Activated CD8-positive, alpha-beta T cell treated with anti-CD3 and anti-CD28 coated beads, Interleukin-2, amount 10 ng/mL, durations not matched to agents 7 days and 5 days (primary cell): ENCODE results near the gene MCCC1. TPM values are rescaled to one million over a fixed set of nuclear protein-coding genes. Genes with fewer than 3 reads are reported as not detected.
A peak's percentile ranks its signal among the peaks of the same experiment; 100 is the strongest.
"Not testable (repeated sequence)": the region's sequence is repeated elsewhere in the genome, so short reads cannot be mapped to it uniquely, and the experiment has no call there.

Source experiments
- ATAC-seq: fragments of 150-1000 bp; cut with Tn5 transposase; one replicate; pipeline ENCODE4 v1.10.0; 2021; ENCODE audit warnings: moderate library complexity
- CTCF ChIA-PET: fragments of 350-600 bp; sonication (Branson Sonifier 250); formaldehyde crosslinking; loops from one replicate; lab custom pipeline; 2021; ENCODE audit warnings: antibody characterized with exemption; lab: Charles Lee
- POLR2A ChIA-PET: fragments of 350-600 bp; sonication (Branson Sonifier 250); formaldehyde crosslinking; loops from one replicate; lab custom pipeline; 2021; ENCODE audit warnings: antibody characterized with exemption; lab: Charles Lee
- DNase-seq: peaks from one replicate; pipeline ENCODE4 v3.0.0-alpha.2; 2020
- H3K27ac Mint-ChIP-seq: one replicate; pipeline ENCODE4 v1.8.0; 2021; ENCODE audit warnings: mild to moderate bottlenecking, mixed read lengths
- H3K27me3 Mint-ChIP-seq: one replicate; pipeline ENCODE4 v1.8.0; 2021; ENCODE audit warnings: low read depth, mixed read lengths
- H3K36me3 Mint-ChIP-seq: one replicate; pipeline ENCODE4 v1.8.0; 2021; ENCODE audit warnings: low read depth, mixed read lengths
- H3K4me1 Mint-ChIP-seq: one replicate; pipeline ENCODE4 v1.8.0; 2021; ENCODE audit warnings: low read depth, mixed read lengths
- H3K4me3 Mint-ChIP-seq: one replicate; pipeline ENCODE4 v1.8.0; 2021; ENCODE audit warnings: mild to moderate bottlenecking, mixed read lengths
- H3K9me3 Mint-ChIP-seq: one replicate; pipeline ENCODE4 v1.8.0; 2022; ENCODE audit warnings: mixed read lengths; ENCODE audit not compliant: insufficient read depth
- total RNA-seq, 2 experiments: library from RNA; stranded (reverse); gene quantifications; one replicate each; pipeline ENCODE4 v1.2.3, GENCODE V29; 2021

MCCC1 gene
- total RNA-seq, 2 experiments from 2014 or later = 30.1 to 32.7 TPM

DNA sequence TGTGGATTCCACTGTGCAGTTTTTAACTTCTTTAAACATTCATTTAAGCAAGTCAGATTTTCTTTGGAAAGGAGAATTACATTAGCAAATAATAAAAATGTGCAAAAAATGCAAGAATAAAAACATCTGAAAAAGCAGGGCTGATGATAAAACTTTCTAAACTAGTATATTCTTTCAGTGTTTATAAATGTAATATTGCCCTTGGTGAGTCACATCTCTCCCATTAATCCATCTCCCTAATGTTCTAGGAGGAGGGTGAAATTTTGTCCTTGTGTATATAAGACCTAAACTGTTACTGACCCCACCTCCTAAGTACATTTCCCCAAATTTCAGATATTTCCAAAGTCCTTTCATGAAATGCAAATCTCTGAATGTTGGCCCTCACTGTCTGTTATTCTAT is 90.5 kb downstream of the MCCC1 start:
- Mint-ChIP-seq H3K4me3 (no peak overlapping the region), H3K36me3 (peaks cover 2% of the 10 kb centered on the region), H3K27me3 (no peaks in the 10 kb centered on the region), H3K9me3 (no peaks in the 10 kb centered on the region), H3K4me1 (no peaks in the 10 kb centered on the region), H3K27ac (no peak overlapping the region)
- DNase-seq = no peak
- POLR2A ChIA-PET = no interaction called here
- ATAC-seq = no peak
- CTCF ChIA-PET = no interaction called here

DNA sequence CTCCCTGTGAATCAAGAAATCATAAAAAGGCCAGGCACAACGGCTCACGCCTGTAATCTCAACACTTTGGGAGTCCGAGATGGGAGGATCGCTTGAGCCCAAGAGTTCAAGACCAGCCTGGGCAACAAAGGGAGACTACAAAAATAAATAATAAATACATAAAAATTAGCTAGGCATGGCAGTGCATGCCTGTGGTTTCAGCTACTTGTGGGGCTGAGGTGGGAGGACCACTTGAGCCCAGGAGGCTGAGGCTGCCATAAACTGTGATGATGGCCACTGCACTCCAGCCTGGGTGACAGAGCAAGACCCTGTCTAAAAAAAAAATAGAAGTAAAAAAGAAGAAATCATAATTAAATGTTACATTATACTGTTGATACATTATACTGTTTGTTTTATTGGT is 91.0 kb downstream of the MCCC1 start:
- CTCF ChIA-PET = no interaction called here
- no peak overlapping the region for H3K27ac Mint-ChIP-seq
- POLR2A ChIA-PET = no interaction called here
- H3K4me1 Mint-ChIP-seq = no peaks in the 10 kb centered on the region
- H3K27me3 Mint-ChIP-seq = no peaks in the 10 kb centered on the region
- no peak overlapping the region for H3K4me3 Mint-ChIP-seq
- ATAC-seq (no peak), DNase-seq (no peak)
- no peaks in the 10 kb centered on the region for H3K9me3 Mint-ChIP-seq
- peaks cover 2% of the 10 kb centered on the region for H3K36me3 Mint-ChIP-seq

DNA sequence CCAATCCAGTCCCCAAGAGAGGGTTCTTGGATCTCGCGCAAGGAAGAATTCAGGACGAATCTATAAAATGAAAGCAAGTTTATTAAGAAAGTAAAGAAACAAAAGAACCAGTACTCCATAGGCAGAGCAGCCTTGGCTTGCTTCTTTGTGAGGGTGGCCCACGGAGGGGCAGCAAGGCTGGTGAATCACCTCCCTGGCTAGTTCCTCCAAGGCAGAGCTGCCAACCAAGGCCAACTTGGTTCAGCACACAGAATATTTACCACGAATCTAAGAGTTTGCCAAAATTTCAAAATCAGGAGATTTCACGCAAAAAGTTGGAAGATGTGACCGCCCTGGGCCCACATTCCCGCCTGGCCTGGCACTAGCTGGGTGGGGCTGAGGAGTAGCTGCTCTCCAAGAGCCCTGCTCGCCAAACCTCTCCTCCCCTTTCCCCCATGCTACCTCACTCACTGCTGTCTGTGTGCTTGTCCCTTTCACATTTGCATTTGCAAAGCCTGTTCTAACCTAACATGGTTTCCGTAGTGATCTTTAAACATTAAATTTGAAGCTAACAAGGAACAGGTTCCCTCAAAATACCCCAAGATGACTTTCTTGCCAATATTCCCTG is 92.8 kb downstream of the MCCC1 start:
- Mint-ChIP-seq H3K4me3 (no peak overlapping the region), H3K4me1 (no peaks in the 10 kb centered on the region), H3K9me3 (no peaks in the 10 kb centered on the region), H3K27ac (no peak overlapping the region), H3K36me3 (peaks cover 2% of the 10 kb centered on the region), H3K27me3 (no peaks in the 10 kb centered on the region)
- POLR2A ChIA-PET = no interaction called here
- DNase-seq = no peak
- CTCF ChIA-PET = interaction anchor here (1.2 kb wide), 1 partner anchor 97 kb away, joined by 3 read pairs; no protein-coding TSS in a partner anchor
- no peak for ATAC-seq

GRCh38 chr3:182999767-183000166 is 99.5 kb downstream of the MCCC1 start:
- Mint-ChIP-seq H3K27ac (no peak overlapping the region), H3K9me3 (no peaks in the 10 kb centered on the region), H3K27me3 (peaks cover 11% of the 10 kb centered on the region), H3K4me3 (no peak overlapping the region), H3K36me3 (no peaks in the 10 kb centered on the region), H3K4me1 (no peaks in the 10 kb centered on the region)
- no peak for ATAC-seq
- DNase-seq = no peak
- ChIA-PET CTCF (no interaction called here), POLR2A (no interaction called here)

DNA sequence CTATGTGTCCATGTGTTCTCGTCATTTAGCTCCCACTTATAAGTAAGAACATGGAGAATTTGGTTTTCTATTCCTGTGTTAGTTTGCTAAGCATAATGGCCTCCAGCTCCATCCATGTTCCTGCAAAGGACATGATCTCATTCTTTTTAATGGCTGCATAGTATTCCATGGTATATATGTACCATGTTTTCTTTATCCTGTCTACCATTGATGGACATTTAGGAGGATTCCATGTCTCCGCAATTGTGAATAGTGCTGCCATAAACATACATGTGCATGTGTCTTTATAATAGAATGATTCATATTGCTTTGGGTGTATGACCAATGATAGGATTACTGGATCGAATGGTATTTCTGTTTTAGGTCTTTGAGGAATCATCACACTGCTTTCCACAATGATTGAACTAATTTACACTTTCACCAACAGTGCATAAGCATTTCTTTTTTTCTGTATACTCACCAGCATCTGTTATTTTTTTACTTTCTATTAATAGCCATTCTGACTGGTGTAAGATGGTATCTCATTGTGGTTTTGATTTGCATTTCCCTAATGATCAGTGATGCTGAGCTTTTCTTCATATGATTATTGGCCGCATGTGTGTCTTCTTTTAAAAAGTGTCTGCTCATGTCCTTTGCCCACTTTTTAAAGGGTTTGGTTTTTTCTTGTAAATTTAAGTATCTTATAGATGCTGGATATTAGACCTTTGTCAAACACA is 105.7 kb downstream of the MCCC1 start:
- H3K27ac Mint-ChIP-seq, H3K4me1 Mint-ChIP-seq, POLR2A ChIA-PET, H3K4me3 Mint-ChIP-seq, H3K9me3 Mint-ChIP-seq, ATAC-seq, H3K36me3 Mint-ChIP-seq, DNase-seq: not testable (repeated sequence)
- H3K27me3 Mint-ChIP-seq = peaks cover 16% of the 10 kb centered on the region
- CTCF ChIA-PET = interaction anchor here (0.8 kb wide), 1 partner anchor 214 kb away, joined by 3 read pairs; no protein-coding TSS in a partner anchor

DNA sequence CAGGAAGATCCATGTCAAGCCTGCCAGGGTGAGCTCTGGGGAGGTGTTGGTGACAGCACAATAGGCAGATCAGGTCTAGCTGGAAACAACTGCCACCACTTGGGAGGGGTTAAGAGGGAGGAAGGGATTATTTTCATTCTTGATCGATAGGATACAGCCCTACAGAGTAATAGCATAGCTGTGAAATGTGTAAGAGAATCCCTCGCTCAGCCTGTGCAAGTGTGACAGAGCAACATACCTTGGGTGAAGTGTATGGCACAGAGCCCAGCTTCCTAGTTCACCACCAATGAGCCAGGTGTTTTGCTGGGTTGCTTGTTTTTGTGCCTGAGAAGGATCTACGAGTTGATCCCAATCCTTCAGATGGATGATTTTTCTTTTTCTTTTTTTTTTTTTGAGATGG is 109.7 kb downstream of the MCCC1 start:
- ATAC-seq (no peak), DNase-seq (no peak)
- peaks cover 7% of the 10 kb centered on the region for H3K27me3 Mint-ChIP-seq
- H3K4me1 Mint-ChIP-seq = peaks cover 8% of the 10 kb centered on the region
- H3K9me3 Mint-ChIP-seq = no peaks in the 10 kb centered on the region
- no peaks in the 10 kb centered on the region for H3K36me3 Mint-ChIP-seq
- CTCF ChIA-PET = interaction anchor here (1.1 kb wide), 1 partner anchor 279 kb away, joined by 3 read pairs; no protein-coding TSS in a partner anchor
- no peak overlapping the region for H3K27ac Mint-ChIP-seq
- POLR2A ChIA-PET = no interaction called here
- H3K4me3 Mint-ChIP-seq = no peak overlapping the region

DNA sequence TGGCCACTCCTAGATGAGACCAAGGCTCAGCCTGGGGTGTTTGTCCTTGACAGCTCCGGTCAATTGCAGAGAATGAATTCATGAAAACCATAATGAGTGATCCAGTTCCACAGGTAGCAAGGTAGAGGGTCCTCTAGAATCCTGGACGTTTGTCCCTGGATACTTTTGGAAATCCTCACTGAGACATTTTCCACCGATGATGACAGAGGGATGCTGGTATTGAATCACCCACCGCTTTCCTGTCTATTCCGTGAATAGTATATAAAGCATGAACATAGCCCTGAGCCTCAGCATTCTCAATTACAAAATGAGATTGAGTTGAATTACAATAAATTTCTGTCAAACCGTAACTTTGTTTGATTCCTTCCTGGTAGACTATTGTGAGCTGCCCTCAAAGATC is 113.3 kb downstream of the MCCC1 start:
- ChIA-PET CTCF (no interaction called here), POLR2A (no interaction called here)
- no peaks in the 10 kb centered on the region for H3K9me3 Mint-ChIP-seq
- no peaks in the 10 kb centered on the region for H3K36me3 Mint-ChIP-seq
- peaks cover 14% of the 10 kb centered on the region for H3K4me1 Mint-ChIP-seq
- H3K27ac Mint-ChIP-seq = no peak overlapping the region
- ATAC-seq (no peak), DNase-seq (no peak)
- no peak overlapping the region for H3K4me3 Mint-ChIP-seq
- no peaks in the 10 kb centered on the region for H3K27me3 Mint-ChIP-seq

GRCh38 chr3:182983876-182984275 is 115.4 kb downstream of the MCCC1 start:
- ATAC-seq (no peak), DNase-seq (no peak)
- H3K27ac Mint-ChIP-seq = no peak overlapping the region
- no peak overlapping the region for H3K4me3 Mint-ChIP-seq
- ChIA-PET POLR2A (no interaction called here), CTCF (no interaction called here)
- no peaks in the 10 kb centered on the region for H3K27me3 Mint-ChIP-seq
- H3K9me3 Mint-ChIP-seq = no peaks in the 10 kb centered on the region
- no peaks in the 10 kb centered on the region for H3K36me3 Mint-ChIP-seq
- H3K4me1 Mint-ChIP-seq = peaks cover 22% of the 10 kb centered on the region

GRCh38 chr3:182981038-182981380 is 118.3 kb downstream of the MCCC1 start:
- Mint-ChIP-seq H3K27me3 (no peaks in the 10 kb centered on the region), H3K27ac (peak overlapping the region; percentile 84), H3K9me3 (no peaks in the 10 kb centered on the region), H3K36me3 (no peaks in the 10 kb centered on the region), H3K4me1 (peaks cover 42% of the 10 kb centered on the region), H3K4me3 (peak overlapping the region; percentile 75)
- ATAC-seq (no peak), DNase-seq (no peak)
- ChIA-PET POLR2A (interaction anchor here (0.6 to 1.1 kb wide), 4 partner anchors 11 to 327 kb away, joined by 3 to 4 read pairs (median 4); no protein-coding TSS in a partner anchor), CTCF (interaction anchor here (0.6 to 1.2 kb wide), 3 partner anchors 77 to 141 kb away, joined by 3 to 4 read pairs (median 3); no protein-coding TSS in a partner anchor)

GRCh38 chr3:182980204-182981037 is 118.9 kb downstream of the MCCC1 start, which contains the start of gene DCUN1D1:
Gene DCUN1D1 (minus strand): TSS chr3:182980538. CDS start chr3:182980489, 49 bp downstream.
- ATAC-seq (peak; percentile 94), DNase-seq (peak; percentile 89)
- ChIA-PET CTCF (interaction anchor here (0.6 to 2.0 kb wide), 5 partner anchors 10 to 141 kb away, joined by 3 to 9 read pairs (median 3); no protein-coding TSS in a partner anchor), POLR2A (interaction anchor here (1.1 kb wide), 1 partner anchor 17 kb away, joined by 4 read pairs; no protein-coding TSS in a partner anchor)
- peaks cover 46% of the 10 kb centered on the region for H3K4me1 Mint-ChIP-seq
- H3K9me3 Mint-ChIP-seq = no peaks in the 10 kb centered on the region
- peak within 1 kb of the TSS; percentile 84 for H3K27ac Mint-ChIP-seq
- no peaks in the 10 kb centered on the region for H3K27me3 Mint-ChIP-seq
- H3K36me3 Mint-ChIP-seq = no peaks in the 10 kb centered on the region
- H3K4me3 Mint-ChIP-seq = peak within 1 kb of the TSS; percentile 84

DNA sequence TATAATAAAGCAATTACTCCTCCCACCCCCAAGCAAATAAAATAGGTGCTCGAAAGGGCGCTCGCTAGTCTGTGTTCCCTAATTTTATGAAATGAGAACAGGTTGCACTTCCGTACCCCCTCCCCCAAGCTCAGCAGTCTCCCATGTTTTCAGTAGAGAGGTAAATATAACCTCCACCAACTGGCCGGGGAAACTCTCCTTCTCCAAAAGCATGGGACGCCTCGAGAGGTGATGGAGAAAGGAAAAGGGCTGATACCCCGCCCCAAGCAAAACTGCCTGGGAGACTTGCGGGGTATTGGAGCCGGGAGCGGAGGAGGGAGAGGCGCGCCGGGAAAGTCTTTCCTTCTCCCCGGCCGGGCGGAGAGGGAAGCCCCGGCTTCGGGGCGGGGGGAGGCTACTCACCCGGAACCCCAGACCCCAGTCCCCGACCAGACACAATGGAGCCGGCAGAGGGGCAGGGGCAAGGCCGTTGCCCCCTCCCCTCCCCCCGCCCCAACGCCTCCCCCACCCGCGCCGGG is 119.6 kb downstream of the MCCC1 start:
- ChIA-PET CTCF (interaction anchor here (1.0 to 2.1 kb wide), 3 partner anchors 10 to 18 kb away, joined by 3 to 9 read pairs (median 5); no protein-coding TSS in a partner anchor), POLR2A (interaction anchor here (0.8 to 0.9 kb wide), 2 partner anchors 185 to 429 kb away, joined by 3 read pairs; no protein-coding TSS in a partner anchor)
- H3K27ac Mint-ChIP-seq = peak overlapping the region; percentile 79
- peaks cover 2% of the 10 kb centered on the region for H3K36me3 Mint-ChIP-seq
- ATAC-seq (no peak), DNase-seq (peak; percentile 31)
- H3K9me3 Mint-ChIP-seq = no peaks in the 10 kb centered on the region
- H3K27me3 Mint-ChIP-seq = no peaks in the 10 kb centered on the region
- H3K4me3 Mint-ChIP-seq = peak overlapping the region; percentile 84
- peaks cover 46% of the 10 kb centered on the region for H3K4me1 Mint-ChIP-seq
